Esophagus muscularis mucosa (tissue), 4 donors: ENCODE results near the gene EEF2.
"Not testable (repeated sequence)": the region's sequence is repeated elsewhere in the genome, so short reads cannot be mapped to it uniquely, and the experiment has no call there.

Source experiments
- CTCF ChIP-seq, 3 experiments: fragments of 200-600 bp in 2 of 3; fragments of 450-650 bp in 1 of 3; sonication (generic) in 2 of 3; IDR thresholded peaks; one replicate each; pipeline ENCODE4 v1.5.1; 2017 to 2019; ENCODE audit warnings: antibody characterized with exemption in 3 of 3, mild to moderate bottlenecking in 2 of 3, moderate library complexity in 1 of 3
- EP300 ChIP-seq: sonication (generic); formaldehyde crosslinking; IDR thresholded peaks from one replicate; pipeline ENCODE4 v1.6.1; 2017; ENCODE audit warnings: antibody characterized with exemption
- POLR2AphosphoS5 ChIP-seq, 2 donors: sonication (generic); formaldehyde crosslinking; IDR thresholded peaks; one replicate each; pipeline ENCODE4 v1.6.1; 2017; ENCODE audit warnings: antibody characterized with exemption in 2 of 2

- not testable (repeated sequence) for TF ChIP-seq CTCF (IDR thresholded peaks at IDR 0.05); EP300
- peak in 1 of 2 donors; percentile 12 for TF ChIP-seq POLR2AphosphoS5 (IDR thresholded peaks at IDR 0.05)
These were observed 32.4 kb downstream of the EEF2 start for GRCh38 chr19:3952755-3953276.
